ENCODE measurements around the gene ACTL6B.

DNA sequence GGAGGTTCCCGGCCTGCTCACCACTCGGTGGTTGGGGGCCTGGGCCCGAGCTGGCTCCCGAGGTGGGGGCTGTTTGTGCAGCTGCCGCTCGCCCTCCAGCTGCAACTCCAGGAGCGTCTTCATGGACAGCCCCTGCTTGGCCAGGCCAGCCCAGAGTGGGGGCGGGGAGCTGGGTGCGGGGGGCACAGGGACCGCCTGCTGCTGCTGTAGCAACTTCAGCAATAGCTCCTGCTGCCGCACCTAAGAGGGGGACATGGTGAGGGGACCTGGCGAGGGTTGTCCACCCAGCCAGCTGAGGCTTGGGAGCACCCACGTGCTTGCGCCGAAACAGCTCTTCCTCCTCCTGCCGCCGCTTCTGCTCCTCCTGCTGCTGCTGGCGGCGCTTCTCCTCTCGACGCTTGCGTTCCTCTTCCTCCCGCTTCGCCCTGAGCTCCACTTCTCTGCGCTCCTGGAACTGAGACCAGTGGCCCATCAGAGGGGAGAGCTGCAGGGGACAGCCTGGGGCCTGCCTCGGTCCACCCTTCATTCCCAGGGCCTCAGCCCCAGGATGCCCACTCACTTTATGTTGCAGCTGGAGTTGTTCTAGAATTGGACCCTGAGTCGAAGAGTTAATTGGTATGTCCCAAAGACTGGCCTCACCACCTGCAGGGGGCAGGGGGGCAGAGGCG, 26.9 kb upstream of the ACTL6B start:
- no peak for TF ChIP-seq RCOR1 (IDR thresholded peaks at IDR 0.05; ENCODE audit: low read depth, low read length)
- TF ChIP-seq CHD2 (IDR thresholded peaks at IDR 0.05; ENCODE audit: low read length, partially characterized antibody), result no peak
- no peak for TF ChIP-seq KDM1A (IDR thresholded peaks at IDR 0.05; ENCODE audit: low read depth)
- TF ChIP-seq MAFK (IDR thresholded peaks at IDR 0.05; ENCODE audit: partially characterized antibody), result no peak
- TF ChIP-seq, protein P1, sequence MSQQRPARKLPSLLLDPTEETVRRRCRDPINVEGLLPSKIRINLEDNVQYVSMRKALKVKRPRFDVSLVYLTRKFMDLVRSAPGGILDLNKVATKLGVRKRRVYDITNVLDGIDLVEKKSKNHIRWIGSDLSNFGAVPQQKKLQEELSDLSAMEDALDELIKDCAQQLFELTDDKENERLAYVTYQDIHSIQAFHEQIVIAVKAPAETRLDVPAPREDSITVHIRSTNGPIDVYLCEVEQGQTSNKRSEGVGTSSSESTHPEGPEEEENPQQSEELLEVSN (IDR thresholded peaks at IDR 0.05; ENCODE audit: borderline replicate concordance, low read depth), result no peak
- TF ChIP-seq POLR2A (IDR thresholded peaks at IDR 0.05; ENCODE audit: low read length), result no peak
- TF ChIP-seq, protein P2, sequence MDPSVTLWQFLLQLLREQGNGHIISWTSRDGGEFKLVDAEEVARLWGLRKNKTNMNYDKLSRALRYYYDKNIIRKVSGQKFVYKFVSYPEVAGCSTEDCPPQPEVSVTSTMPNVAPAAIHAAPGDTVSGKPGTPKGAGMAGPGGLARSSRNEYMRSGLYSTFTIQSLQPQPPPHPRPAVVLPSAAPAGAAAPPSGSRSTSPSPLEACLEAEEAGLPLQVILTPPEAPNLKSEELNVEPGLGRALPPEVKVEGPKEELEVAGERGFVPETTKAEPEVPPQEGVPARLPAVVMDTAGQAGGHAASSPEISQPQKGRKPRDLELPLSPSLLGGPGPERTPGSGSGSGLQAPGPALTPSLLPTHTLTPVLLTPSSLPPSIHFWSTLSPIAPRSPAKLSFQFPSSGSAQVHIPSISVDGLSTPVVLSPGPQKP (IDR thresholded peaks at IDR 0.05; ENCODE audit: low read depth, low read length), result no peak
- no peak for TF ChIP-seq CEBPB (IDR thresholded peaks at IDR 0.05)
- no peak for TF ChIP-seq EP300 (IDR thresholded peaks at IDR 0.05)
- TF ChIP-seq ZFP36 (IDR thresholded peaks at IDR 0.05; ENCODE audit: borderline replicate concordance, partially characterized antibody), result no peak
- TF ChIP-seq GATA3 (IDR thresholded peaks at IDR 0.05; ENCODE audit: borderline replicate concordance), result no peak
- TF ChIP-seq, protein P3, sequence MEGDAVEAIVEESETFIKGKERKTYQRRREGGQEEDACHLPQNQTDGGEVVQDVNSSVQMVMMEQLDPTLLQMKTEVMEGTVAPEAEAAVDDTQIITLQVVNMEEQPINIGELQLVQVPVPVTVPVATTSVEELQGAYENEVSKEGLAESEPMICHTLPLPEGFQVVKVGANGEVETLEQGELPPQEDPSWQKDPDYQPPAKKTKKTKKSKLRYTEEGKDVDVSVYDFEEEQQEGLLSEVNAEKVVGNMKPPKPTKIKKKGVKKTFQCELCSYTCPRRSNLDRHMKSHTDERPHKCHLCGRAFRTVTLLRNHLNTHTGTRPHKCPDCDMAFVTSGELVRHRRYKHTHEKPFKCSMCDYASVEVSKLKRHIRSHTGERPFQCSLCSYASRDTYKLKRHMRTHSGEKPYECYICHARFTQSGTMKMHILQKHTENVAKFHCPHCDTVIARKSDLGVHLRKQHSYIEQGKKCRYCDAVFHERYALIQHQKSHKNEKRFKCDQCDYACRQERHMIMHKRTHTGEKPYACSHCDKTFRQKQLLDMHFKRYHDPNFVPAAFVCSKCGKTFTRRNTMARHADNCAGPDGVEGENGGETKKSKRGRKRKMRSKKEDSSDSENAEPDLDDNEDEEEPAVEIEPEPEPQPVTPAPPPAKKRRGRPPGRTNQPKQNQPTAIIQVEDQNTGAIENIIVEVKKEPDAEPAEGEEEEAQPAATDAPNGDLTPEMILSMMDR (IDR thresholded peaks at IDR 0.05), result no peak
